NB4 (cell line): ENCODE data around the gene TRMT1.

Experiments used
- DNase-seq: peaks from one replicate; pipeline ENCODE4 v3.0.0; 2010; ENCODE audit warnings: low read depth
- H3K4me3 ChIP-seq: one replicate; pipeline ENCODE4 v1.5.1; 2011; ENCODE audit warnings: mild to moderate bottlenecking, low read depth, low read length, moderate library complexity
- CTCF ChIP-seq: IDR thresholded peaks from one replicate; pipeline ENCODE4 v1.5.1; 2012; ENCODE audit warnings: low read depth, low read length
- MYC ChIP-seq: IDR thresholded peaks from 2 replicates; pipeline ENCODE4 v1.6.1; 2011; ENCODE audit warnings: low read depth, low read length
- POLR2A ChIP-seq: IDR thresholded peaks from 2 replicates; pipeline ENCODE4 v1.6.1; 2011; ENCODE audit warnings: mild to moderate bottlenecking; ENCODE audit not compliant: insufficient read length; ENCODE audit errors: extremely low read depth
- TF ChIP-seq, protein P1 (sequence below): IDR thresholded peaks from 2 replicates; pipeline ENCODE4 v1.6.1; 2011; ENCODE audit warnings: low read depth, low read length

The TRMT1 gene

GRCh38 chr19:13097463-13098258 is 18.9 kb downstream of the TRMT1 start:
- DNase-seq = peak; percentile 89
- peak overlapping the region; percentile 66 for H3K4me3 ChIP-seq
- TF ChIP-seq MYC = 0 out of 2 replicates have a peak, but pooled peaks have one; percentile 4
- TF ChIP-seq, protein P1, sequence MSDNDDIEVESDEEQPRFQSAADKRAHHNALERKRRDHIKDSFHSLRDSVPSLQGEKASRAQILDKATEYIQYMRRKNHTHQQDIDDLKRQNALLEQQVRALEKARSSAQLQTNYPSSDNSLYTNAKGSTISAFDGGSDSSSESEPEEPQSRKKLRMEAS = no peak; the same call in 1 of the 2 replicates

- DNase-seq = peak; percentile 34
- TF ChIP-seq POLR2A (no peak), CTCF (no peak), MYC (no peak)
- TF ChIP-seq, protein P1 = no peak
Measured at GRCh38 chr19:13097033-13097462, 19.5 kb downstream of the TRMT1 start.

DNA sequence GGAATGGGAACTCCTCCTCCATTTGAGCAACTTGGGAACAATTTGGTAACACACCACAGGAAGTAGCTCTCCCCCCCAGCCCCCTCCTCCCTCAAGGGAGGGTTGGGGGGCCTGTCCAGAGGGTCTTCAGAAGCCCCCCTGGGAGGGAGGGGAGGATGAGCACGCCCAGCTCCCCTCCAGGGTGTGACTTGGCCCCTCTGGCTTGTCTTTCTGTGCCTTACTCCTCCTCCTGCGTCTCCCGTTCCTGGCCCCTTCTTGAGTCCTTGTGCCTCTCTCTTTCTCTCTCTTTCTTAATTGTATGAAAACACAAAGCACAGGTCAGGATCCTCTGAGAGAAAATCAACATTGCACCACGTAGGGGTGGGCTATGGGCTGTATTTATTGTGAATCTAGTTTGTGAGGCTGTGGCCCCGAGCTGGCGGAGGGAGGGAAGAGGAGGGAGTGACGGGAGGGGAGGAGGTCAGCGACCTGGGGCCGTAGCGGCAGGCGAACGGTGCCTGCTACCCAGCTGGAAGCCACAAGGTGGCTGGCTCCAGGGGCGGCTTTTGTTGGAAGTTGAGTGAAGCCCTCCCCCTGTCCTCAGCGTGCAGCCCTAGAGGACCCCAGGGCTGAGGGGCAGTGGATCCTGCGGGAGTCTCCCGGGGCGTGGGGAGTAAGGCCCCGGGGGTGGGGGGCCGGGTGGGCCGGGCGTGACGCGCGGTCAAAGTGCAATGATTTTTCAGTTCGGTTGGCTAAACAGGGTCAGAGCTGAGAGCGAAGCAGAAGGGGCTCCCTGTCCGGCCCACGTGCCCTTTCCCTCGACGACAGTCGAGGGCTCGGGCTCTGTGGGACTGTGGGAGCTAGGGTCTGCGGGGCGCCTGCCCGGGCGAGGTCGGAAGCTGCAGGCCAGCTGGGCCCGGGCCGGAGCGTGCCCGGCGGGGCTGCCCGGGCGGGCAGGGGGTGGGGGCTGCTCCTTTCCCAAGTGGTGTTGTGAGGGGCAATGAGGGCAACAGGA is 20.3 kb downstream of the TRMT1 start:
- TF ChIP-seq POLR2A (peak; percentile 26), CTCF (peak; percentile 12), MYC (no peak; the same call in 1 of the 2 replicates)
- TF ChIP-seq, protein P1 = peak; percentile 51; the same call in 1 of the 2 replicates
- H3K4me3 ChIP-seq = peak overlapping the region; percentile 66
- peak; percentile 86 for DNase-seq

More at GRCh38 chr19:13097033-13097462, 19.5 kb downstream of the TRMT1 start:
- peak overlapping the region; percentile 66 for H3K4me3 ChIP-seq

- DNase-seq = peak; percentile 59
- peak overlapping the region; percentile 52 for H3K4me3 ChIP-seq
- TF ChIP-seq POLR2A (peak; percentile 56), MYC (peak; percentile 43; the same call in 1 of the 2 replicates), CTCF (no peak)
- TF ChIP-seq, protein P1 = peak; percentile 43; the same call in 1 of the 2 replicates
Measured at GRCh38 chr19:13095393-13095784, 21.2 kb downstream of the TRMT1 start.

DNA sequence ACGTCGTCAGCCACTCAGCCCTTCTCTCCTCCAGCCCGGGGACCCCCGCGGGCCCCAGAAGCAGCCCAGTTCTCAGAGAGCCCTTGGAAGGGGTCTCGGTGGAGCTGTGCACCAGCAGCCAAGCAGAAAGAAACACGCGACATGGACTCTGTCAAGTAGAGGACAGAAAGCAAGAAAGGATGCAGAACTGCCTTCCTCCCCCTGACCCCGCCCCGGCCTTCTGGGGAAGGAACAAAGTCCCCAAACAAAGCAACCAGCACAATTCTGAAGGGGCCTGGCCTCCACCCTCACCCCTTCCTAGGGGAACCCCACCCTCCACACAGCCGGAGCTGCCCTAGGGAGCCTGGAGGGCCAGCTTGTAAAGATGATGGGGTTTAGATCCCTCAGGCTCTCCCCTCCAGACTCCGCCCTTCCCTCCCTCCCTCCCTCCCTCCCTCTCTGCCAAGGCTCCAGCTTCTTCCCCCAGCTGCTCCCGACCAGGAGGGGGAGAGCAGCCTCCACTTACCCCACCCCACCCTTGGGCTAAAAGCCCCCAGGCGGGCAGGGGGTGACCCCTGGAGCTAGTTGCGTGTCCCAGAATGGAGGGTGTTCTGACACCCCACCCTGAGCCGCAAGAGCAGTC is 21.7 kb downstream of the TRMT1 start:
- TF ChIP-seq POLR2A = no peak
- TF ChIP-seq, protein P1 = no peak
- no peak for TF ChIP-seq MYC
- no peak overlapping the region for H3K4me3 ChIP-seq
- peak; percentile 56 for DNase-seq

DNA sequence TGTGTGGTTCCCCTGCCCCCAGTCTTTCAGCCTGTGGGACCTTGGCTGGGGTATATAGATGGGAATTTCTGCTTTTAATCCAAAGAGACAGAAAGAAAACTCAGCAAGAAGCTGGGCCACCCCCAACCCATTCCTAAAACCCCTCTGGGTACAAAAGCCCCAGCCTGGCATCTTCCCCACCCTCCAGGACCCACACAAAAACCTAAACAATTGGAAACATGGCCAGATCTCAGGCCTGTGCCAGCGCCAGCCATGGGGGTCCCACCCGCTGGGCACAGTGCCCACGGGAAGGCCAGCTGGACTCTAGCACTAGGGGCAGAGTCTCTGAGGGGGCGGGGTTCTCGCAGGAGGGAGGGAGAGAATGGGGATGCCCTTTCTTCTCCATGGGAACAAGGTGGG is 22.4 kb downstream of the TRMT1 start:
- no peak for DNase-seq
- TF ChIP-seq, protein P1 = no peak
- TF ChIP-seq POLR2A = no peak
- TF ChIP-seq CTCF = no peak
- TF ChIP-seq MYC = no peak

More for the DNA sequence above, 22.4 kb downstream of the TRMT1 start:
- H3K4me3 ChIP-seq = no peak overlapping the region
